CD4-positive, alpha-beta T cell (primary cell): Measurements from ENCODE around the gene PDLIM7. TPM values are rescaled to one million over a fixed set of nuclear protein-coding genes. Genes with fewer than 3 reads are reported as not detected.

Source experiments
- ATAC-seq: fragments of 200-7000 bp; cut with Tn5 transposase; one replicate; pipeline ENCODE4 v1.10.0; 2022; ENCODE audit warnings: mild to moderate bottlenecking; ENCODE audit not compliant: poor library complexity
- CTCF ChIA-PET: fragments of 350-600 bp; sonication (Branson Sonifier 250); formaldehyde crosslinking; loops from one replicate; lab custom pipeline; 2021; ENCODE audit warnings: antibody characterized with exemption, inconsistent platforms; lab: Charles Lee
- POLR2A ChIA-PET: fragments of 350-600 bp; sonication (Branson Sonifier 250); formaldehyde crosslinking; loops from one replicate; lab custom pipeline; 2021; ENCODE audit warnings: antibody characterized with exemption, inconsistent platforms; lab: Charles Lee
- DNase-seq, 14 experiments: peaks; one replicate each; pipeline ENCODE4 v3.0.0-alpha.2; 2013 to 2020; ENCODE audit warnings: mixed read lengths in 2 of 14
- H3K27ac ChIP-seq, 2 donors: one replicate each; pipeline versions ENCODE4 v1.5.1 to v1.7.0; 2013; ENCODE audit warnings: low read length in 2 of 2, low read depth in 1 of 2, mild to moderate bottlenecking in 1 of 2
- H3K27me3 ChIP-seq, 2 experiments: 1 replicate in 1 of 2; 2 replicates in 1 of 2; pipeline versions ENCODE4 v1.6.1 to v1.7.0; 2013; ENCODE audit warnings: low read length in 2 of 2, control low read depth in 1 of 2, mild to moderate bottlenecking in 1 of 2, moderate library complexity in 1 of 2; ENCODE audit not compliant: insufficient read depth in 2 of 2, control insufficient read depth in 1 of 2
- H3K36me3 ChIP-seq: one replicate; pipeline ENCODE4 v1.6.1; 2013; ENCODE audit warnings: low read length, control low read depth; ENCODE audit not compliant: insufficient read depth
- H3K4me1 ChIP-seq: one replicate; pipeline ENCODE4 v1.6.1; 2013; ENCODE audit warnings: low read length, control low read depth; ENCODE audit not compliant: insufficient read depth
- H3K4me3 ChIP-seq: one replicate; pipeline ENCODE4 v1.5.1; 2013; ENCODE audit warnings: mild to moderate bottlenecking, low read length, moderate library complexity
- H3K9me3 ChIP-seq, 2 experiments: 1 replicate in 1 of 2; 2 replicates in 1 of 2; pipeline versions ENCODE4 v1.6.1 to v1.7.0; 2013; ENCODE audit warnings: low read length in 2 of 2, mild to moderate bottlenecking in 2 of 2, control low read depth in 1 of 2, moderate library complexity in 1 of 2; ENCODE audit not compliant: control insufficient read depth in 1 of 2, insufficient read depth in 1 of 2
- H3K27ac Mint-ChIP-seq: one replicate; pipeline ENCODE4 v1.8.0; 2020; ENCODE audit warnings: mixed read lengths
- H3K27me3 Mint-ChIP-seq: one replicate; pipeline ENCODE4 v1.8.0; 2021; ENCODE audit warnings: mixed read lengths
- H3K36me3 Mint-ChIP-seq: one replicate; pipeline ENCODE4 v1.8.0; 2021; ENCODE audit warnings: low read depth, mixed read lengths
- H3K4me1 Mint-ChIP-seq: one replicate; pipeline ENCODE4 v1.8.0; 2021; ENCODE audit warnings: low read depth, mixed read lengths
- H3K4me3 Mint-ChIP-seq: one replicate; pipeline ENCODE4 v1.8.0; 2020; ENCODE audit warnings: mild to moderate bottlenecking, mixed read lengths
- H3K9me3 Mint-ChIP-seq: one replicate; pipeline ENCODE4 v1.8.0; 2020; ENCODE audit warnings: mixed read lengths
- intact Hi-C, 2 experiments: fragments of 100-400 bp; cut with DNase I in 1 of 2; cut with micrococcal nuclease in 1 of 2; formaldehyde crosslinking; loops; one replicate each; pipeline versions ENCODE4 v1.15.1 to v1.9.0; 2023 to 2025; cut with DNase I, micrococcal nuclease
- total RNA-seq, 174 experiments: library from RNA in 2 of 174; stranded (reverse) in 2 of 174; gene quantifications; one replicate each; pipeline ENCODE4 v1.2.3 and lab custom pipeline; 2021 to 2026
- TF ChIP-seq, protein P1 (sequence below): fragments of 200-600 bp; IDR thresholded peaks from one replicate; pipeline ENCODE4 v1.8.0; 2022; ENCODE audit warnings: antibody characterized with exemption, mild to moderate bottlenecking

Gene PDLIM7
- total RNA-seq, 2 experiments from 2014 or later = 5.2 to 6.0 TPM

DNA sequence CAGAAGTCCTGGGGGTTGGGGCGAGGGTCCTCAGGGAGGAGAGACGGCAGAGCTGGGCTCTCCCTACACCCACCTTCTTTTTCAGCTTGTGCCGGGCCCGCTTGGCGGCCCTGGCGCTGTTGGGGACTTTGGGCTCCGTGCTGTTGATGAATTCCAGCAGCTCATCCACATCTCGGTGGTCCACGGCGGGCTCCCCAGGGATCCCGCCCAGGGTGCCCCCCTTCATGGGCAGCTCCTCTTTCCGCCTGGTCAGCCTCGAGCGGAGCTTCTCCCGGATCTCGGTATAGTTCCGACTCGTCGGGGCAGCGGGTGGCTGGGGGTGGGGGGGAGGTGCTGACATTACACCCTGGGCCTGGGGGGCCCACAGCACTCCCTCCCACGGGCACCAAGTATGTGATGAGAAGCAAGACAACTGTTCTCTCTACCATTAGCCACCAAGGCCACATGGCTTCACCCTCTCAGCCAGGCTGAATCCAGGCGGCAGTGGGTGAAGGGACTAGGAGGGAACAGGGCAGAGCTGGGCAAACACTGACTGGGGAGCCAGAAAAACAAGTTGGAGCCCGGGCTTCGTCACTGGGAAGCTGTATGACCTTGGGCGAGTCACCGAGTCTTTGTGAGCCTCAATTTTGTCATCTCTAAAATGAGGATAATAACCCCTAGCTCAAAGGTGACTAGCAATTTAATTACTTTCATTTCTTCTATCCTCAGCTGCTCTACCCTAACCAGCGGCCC lies 34.0 kb upstream of the PDLIM7 start:
- DNase-seq (no peak), ATAC-seq (no peak)
- H3K4me1 ChIP-seq = no peaks in the 10 kb centered on the region
- TF ChIP-seq, protein P1, sequence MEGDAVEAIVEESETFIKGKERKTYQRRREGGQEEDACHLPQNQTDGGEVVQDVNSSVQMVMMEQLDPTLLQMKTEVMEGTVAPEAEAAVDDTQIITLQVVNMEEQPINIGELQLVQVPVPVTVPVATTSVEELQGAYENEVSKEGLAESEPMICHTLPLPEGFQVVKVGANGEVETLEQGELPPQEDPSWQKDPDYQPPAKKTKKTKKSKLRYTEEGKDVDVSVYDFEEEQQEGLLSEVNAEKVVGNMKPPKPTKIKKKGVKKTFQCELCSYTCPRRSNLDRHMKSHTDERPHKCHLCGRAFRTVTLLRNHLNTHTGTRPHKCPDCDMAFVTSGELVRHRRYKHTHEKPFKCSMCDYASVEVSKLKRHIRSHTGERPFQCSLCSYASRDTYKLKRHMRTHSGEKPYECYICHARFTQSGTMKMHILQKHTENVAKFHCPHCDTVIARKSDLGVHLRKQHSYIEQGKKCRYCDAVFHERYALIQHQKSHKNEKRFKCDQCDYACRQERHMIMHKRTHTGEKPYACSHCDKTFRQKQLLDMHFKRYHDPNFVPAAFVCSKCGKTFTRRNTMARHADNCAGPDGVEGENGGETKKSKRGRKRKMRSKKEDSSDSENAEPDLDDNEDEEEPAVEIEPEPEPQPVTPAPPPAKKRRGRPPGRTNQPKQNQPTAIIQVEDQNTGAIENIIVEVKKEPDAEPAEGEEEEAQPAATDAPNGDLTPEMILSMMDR = no peak
- no peaks in the 10 kb centered on the region for H3K9me3 ChIP-seq
- no peak overlapping the region for H3K27ac ChIP-seq
- CTCF ChIA-PET = no interaction called here
- peaks cover 32% of the 10 kb centered on the region for H3K36me3 Mint-ChIP-seq
- peaks cover 81% of the 10 kb centered on the region for H3K36me3 ChIP-seq
- intact Hi-C loops = no loop called here
- H3K27ac Mint-ChIP-seq = no peak overlapping the region
- no peak overlapping the region for H3K4me3 ChIP-seq
- H3K27me3 Mint-ChIP-seq = no peaks in the 10 kb centered on the region
- no peaks in the 10 kb centered on the region for H3K4me1 Mint-ChIP-seq
- POLR2A ChIA-PET = no interaction called here
- H3K27me3 ChIP-seq = no peaks in the 10 kb centered on the region
- no peaks in the 10 kb centered on the region for H3K9me3 Mint-ChIP-seq
- no peak overlapping the region for H3K4me3 Mint-ChIP-seq

DNA sequence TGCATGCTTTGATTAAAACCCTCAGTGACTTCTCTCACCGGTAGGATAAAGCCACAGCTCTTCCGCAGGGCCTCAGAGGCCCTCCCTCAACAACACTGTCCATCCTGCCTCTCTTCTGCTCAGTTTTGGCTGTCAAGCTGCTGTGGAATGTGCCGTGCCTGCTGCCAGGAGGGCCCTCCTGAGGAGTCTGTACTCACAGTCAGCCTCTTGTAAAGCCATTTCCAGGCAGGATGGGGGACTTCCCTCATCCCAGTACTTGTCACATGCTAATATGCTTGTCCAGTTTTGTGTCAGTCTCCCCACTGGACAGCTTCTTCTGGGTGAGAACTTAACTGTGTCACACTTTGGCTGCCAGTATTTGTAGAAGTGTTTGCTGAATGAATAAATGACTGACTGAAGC lies 33.2 kb upstream of the PDLIM7 start:
- Mint-ChIP-seq H3K4me1 (no peaks in the 10 kb centered on the region), H3K36me3 (peaks cover 33% of the 10 kb centered on the region), H3K27ac (peak overlapping the region; percentile 20), H3K27me3 (no peaks in the 10 kb centered on the region), H3K9me3 (no peaks in the 10 kb centered on the region), H3K4me3 (no peak overlapping the region)
- no peak for DNase-seq
- intact Hi-C loops = no loop called here
- no peak overlapping the region for H3K4me3 ChIP-seq
- ChIA-PET CTCF (no interaction called here), POLR2A (no interaction called here)
- H3K27me3 ChIP-seq = no peaks in the 10 kb centered on the region
- H3K27ac ChIP-seq = no peak overlapping the region
- TF ChIP-seq, protein P1 = no peak
- ATAC-seq = no peak
- no peaks in the 10 kb centered on the region for H3K4me1 ChIP-seq
- peaks cover 82% of the 10 kb centered on the region for H3K36me3 ChIP-seq
- no peaks in the 10 kb centered on the region for H3K9me3 ChIP-seq

DNA sequence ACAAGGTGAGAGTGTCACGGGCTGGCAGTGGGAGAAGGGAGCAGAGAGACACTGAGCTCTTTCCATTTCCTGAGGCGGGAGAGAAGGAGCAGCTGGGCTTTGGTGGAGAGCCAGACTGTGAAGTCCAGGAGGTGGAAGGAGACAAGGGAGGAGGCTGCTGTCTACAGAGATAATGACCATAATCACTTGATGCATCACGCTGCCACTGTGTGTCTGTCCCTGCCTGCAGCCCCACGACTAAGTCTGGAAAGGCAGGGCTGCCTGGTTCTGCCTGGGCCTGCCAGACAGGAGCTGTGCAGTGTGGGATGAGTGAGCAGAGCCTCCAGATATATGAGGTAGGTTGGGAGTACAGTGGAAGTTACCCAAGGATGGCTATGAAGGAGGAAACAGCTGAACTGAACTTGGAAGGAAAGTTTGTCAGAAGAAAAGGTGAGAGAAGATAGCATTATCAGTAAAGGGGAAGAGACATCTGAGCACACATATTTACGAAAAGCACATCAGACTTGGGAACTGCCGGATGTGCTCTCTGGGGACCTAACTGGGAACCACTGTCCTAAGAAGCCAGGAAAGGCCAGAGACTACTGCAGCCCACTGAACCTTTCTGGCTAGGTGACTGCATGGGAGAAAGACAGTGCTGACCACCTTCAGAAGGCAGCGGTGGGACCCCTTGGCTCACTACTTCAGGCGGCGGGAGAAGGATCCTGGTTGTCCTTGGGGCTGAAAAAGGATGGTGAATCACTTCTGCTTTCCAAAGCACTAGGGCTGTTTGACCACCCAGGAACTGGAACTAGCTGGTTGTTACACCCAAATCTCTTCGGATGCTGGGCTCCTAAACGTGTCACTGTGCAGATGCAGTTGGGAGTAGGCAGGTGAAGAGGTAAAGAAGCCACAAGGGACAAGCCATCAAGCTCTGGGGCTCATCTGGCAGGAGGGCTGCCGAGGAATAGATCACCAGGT lies 32.1 kb upstream of the PDLIM7 start:
- Mint-ChIP-seq H3K36me3 (peaks cover 28% of the 10 kb centered on the region), H3K27ac (no peak overlapping the region), H3K9me3 (no peaks in the 10 kb centered on the region), H3K27me3 (no peaks in the 10 kb centered on the region), H3K4me3 (no peak overlapping the region), H3K4me1 (no peaks in the 10 kb centered on the region)
- ATAC-seq (no peak), DNase-seq (no peak)
- Histone ChIP-seq H3K4me3 (no peak overlapping the region), H3K4me1 (no peaks in the 10 kb centered on the region), H3K9me3 (no peaks in the 10 kb centered on the region), H3K27ac (no peak overlapping the region), H3K36me3 (peaks cover 82% of the 10 kb centered on the region), H3K27me3 (no peaks in the 10 kb centered on the region)
- TF ChIP-seq, protein P1 = no peak
- intact Hi-C loops = no loop called here
- POLR2A ChIA-PET = no interaction called here
- CTCF ChIA-PET = no interaction called here
